CD4-positive, alpha-beta T cell treated with Interleukin-17A for 4 hours (primary cell): ENCODE measurements around the gene DAP.
"Not testable (repeated sequence)": the region's sequence is repeated elsewhere in the genome, so short reads cannot be mapped to it uniquely, and the experiment has no call there.

Experiments
- DNase-seq: peaks from one replicate; pipeline ENCODE4 v3.0.0-alpha.2; 2020; ENCODE audit warnings: mixed read lengths

The DAP gene, protein sequence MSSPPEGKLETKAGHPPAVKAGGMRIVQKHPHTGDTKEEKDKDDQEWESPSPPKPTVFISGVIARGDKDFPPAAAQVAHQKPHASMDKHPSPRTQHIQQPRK

DNA sequence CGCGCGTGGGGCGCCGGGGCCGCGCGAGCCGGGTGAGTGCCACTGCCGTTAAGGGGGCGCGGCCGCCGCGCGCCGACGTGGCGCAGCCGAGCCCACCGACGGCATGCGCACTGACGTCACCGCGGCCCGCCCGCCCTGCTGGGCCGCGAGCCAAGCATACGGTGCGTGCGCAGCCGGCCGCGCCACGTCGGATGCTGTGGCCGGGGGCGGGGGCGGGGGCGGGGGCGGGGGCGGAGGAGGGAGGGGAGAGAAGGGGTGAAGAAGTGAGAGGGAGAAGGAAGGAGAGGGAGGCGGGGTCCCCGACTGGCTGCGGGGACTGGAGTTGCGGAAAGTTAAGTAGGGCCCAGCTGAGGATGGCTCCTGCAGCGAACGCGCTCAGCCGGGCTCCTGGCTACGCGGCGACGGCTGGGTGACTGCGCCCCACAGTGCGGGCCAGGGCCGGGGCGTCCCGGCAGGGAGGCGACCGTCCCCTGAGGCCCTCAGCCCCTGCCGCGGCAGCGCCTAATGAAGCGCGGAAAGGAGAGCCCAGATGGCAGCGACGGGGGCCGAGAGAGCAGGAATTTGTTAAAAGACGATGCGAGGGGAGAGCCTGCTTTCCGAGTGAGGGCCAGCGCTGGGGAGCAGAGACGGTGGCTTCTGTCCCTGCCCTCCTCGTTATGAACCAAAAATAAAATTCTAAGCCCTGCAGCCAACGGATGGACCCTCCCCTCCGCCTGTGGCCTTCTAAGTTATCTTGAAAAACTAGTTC, at the start of gene DAP:
DAP (minus strand) TSS at position 50 of the 748 bp plus-strand sequence. CDS start 166 bp downstream, outside the sequence.
- DNase-seq, result peak; percentile 93

DNA sequence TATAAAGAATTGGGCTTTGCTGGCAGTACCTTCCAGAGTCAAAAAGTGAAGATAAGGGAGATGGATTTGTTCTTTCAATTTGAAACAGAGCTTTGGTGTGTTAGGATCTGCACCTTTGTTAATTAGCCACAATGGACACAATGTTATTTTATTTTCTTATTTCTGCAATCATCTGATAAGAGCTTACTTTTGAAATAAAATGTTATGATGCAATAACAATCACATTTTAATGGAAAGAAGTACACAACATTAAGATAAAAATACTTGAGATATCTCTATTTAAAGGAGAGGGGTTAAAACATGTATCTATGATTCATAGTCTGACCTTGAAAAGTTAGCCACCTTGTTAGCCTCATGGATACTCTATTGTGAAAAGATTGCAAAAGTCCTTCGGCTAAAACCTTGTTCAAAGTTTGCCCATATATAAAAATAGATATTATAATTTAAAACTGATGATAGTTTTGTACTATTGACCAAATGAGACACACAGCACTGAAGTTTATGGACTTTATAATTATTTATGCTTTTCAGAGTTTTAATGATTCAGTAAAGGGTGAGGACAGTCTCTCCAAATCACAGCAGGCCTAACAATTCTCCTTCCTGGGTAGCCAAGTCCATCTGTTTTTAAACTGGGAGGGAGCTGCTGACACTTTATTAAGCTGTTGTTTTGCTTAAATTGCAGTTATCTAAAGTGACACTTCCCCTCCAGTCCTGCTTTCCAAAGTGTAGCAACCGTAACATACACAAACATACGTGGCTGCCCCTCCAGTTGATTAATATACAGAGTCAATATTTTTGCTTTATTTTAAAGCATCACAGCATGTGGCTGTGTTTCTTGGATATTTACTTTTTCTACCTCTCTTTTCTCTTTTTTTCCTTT, 47.6 kb upstream of the DAP start:
- DNase-seq, result no peak

DNA sequence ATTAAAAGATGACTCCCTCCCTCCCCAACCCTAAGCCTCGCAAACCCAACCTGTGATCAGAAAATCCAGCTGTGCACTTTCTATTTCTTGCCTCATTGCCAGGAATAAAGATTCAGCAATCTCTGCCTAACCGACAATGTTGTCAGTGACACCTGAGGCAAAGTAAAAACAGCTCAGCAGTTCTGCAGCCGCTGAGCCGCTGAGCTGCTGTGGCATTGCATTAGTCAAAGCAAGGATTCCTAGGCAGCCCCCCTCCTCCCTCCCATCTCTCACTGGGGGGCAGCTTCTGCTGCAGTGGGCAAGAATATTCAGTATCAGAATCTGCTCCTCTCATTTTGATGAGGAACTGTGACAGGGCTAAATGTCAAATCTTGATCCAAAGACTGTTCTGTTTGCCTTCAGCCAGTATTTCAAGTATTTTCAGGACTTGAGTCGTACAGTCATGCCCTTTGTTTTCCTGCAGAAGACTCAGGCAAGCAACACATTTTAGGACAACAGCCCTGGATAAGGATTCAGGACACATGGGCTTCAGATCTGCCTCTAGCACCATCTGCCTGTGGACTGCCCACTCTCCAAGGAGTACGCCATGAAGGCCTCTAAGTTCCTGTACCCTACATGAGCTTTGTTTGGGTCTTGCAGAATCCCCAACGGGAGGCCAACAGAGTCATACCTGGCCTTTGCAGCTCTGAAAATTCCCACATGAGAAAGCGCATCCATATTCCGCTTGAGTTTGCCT, 41.1 kb upstream of the DAP start:
- DNase-seq, result no peak

DNA sequence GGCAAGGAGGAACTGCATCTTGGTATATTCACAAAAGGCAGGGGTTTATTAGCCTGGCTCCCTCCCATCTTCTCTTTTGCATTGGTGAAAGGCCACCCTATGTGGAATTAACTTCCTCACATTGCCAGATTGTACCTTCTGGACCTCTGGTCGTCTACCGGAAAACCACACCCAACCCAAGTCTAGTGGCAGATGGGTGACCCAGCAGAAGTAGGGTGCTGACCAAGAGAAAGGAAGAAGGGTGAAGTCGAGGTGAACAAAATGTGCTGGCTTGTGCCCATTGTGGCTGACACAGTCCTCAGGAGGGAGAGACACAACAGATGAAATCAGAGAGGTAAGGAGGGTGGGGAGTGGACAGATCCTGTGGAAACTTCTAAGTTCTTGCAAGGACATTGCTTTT, 39.8 kb upstream of the DAP start:
- no peak for DNase-seq

DNA sequence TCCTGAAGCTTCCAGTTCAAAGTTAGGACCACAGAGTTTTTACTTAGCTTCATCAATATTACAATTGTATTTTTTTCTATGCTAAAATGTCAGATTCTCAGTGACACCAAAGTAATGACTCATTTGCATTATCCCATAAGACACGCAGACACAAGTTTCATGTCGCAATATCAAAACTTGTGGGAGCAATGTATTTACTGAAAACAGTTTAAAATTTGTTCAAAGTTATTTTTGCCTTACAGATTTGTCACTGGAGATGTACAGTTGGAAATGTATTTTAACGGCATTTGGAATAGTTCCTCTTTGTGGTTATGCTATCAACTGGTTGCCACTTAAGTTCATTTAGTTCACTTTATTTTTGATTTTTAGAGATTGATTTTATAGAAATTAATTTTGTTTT, 36.2 kb upstream of the DAP start:
- no peak for DNase-seq

DNA sequence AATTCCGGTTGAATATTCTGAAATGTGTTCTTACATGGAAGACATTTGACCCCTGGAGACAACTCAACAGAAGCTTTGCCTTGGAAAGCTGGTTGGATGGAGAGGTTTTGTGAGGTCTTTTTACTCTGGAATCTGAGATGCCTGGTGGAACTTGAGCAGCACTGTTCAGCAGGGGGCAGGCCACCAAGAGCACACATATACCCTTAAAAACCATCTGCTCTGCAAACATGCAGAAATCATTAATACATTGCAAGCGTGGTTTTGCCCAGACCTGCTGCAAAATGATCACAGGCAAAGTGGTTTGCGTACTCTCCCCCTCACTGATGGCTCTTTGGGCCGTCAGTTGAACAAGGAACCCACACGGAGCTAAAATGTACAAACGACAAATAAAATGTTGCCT, 32.8 kb upstream of the DAP start:
- no peak for DNase-seq

DNA sequence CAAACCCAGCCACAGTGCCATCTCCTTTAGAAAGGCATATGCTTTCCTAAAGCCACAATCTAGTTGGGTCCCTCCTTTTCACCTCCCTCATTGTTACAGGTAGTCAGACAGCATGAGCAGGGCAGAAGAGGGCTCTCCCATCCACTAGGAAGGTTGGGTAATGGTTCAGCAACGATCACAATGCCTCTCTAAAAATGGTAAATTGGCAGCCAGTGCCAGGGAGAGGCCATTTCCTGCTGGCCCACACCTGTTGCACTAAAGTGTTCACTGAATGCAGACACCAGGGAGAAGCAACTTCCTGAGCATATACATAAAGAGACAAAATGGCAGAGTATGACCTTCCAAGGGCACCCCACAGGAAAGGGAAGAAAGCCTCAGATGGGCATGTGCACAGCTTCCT, 31.3 kb upstream of the DAP start:
- no peak for DNase-seq

DNA sequence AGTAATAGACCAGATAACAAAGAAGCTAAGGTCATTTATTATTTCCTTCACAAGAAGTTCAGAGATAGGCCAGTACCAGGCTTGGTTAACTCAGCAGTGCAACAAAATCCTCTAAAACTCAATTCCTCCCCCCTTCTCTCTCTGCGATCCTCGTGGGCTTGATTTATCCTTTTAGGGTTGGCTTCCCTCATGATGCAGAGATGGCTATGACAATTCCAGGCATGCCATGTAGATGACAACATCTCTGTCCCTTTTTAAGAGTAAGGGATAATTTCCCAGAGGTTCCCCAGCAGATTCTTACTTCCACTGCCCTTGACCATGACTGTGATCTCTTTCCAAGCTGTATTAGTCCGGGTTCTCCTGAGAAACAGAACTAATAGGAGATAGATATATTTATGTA, 28.7 kb upstream of the DAP start:
- no peak for DNase-seq

DNA sequence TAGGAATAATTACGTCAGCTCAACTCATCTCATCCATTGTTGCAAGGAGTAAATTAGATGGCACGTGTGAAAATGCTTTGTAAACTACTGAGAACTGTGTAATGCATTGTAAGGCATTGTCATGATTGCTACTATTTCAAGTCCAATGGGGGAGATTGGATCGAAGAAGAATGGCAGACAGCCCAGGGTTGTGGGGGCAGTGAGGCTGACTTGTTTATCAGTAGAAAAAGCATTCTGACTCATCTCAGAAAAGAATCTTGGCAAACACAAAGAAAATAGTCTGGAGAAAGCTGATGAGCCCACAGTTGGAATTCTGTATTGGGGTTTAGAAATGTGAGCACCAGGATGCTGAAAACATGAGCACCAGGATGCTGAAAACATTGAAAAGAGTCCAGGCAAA, 28.0 kb upstream of the DAP start:
- no peak for DNase-seq

DNA sequence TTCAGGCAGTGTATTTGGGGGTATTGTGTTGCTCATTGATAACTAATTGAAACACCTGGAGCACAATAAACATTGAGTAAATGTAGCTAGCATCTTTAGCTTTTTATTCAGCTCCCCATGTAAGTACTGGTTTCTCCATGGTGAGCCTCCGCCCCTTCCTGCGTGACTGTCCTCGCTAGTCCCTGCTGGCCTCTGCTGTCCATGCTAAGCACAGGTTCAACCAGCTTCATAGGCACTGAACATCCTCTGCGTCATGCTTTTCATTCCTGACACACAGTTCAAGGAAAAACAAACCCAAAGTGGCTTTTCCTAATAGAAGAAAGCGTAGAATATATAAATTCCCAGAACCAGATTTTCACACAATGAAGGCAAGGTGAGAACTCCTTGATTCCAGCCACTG, 27.3 kb upstream of the DAP start:
- DNase-seq, result no peak

DNA sequence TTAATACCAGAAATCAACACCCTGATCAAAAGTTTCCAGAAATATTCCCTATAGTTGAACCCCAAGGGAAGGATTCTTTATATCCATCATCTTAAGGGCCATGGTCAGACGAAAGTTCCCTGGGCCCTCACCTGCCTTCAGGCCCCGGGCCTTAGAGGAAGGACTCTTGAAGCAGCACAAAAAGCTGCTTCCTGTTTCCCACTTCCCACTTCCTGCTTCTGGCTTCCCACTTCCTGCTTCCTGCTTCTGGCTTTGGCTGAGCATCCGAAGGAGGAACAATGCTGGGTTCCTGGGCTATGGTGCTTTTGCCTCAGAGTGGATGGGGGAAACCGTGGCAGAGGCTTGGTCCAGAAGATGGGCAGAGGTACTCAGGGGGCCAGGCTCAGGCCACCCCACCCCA, 25.8 kb upstream of the DAP start:
- no peak for DNase-seq

DNA sequence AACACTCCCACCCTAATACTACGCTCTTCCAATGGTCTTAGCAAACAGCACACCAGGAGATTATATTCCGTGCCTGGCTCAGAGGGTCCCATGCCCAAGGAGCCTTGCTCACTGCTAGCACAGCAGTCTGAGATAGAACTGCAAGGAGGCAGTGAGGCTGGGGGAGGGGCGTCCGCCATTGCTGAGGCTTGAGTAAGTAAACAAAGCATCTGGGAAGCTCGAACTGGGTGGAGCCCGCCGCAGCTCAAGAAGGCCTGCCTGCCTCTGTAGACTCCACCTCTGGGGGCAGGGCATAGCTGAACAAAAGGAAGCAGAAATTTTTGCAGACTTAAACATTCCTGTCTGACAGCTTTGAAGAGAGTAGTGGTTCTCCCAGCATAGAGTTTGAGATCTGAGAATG, 19.2 kb upstream of the DAP start:
- DNase-seq, result not testable (repeated sequence)

DNA sequence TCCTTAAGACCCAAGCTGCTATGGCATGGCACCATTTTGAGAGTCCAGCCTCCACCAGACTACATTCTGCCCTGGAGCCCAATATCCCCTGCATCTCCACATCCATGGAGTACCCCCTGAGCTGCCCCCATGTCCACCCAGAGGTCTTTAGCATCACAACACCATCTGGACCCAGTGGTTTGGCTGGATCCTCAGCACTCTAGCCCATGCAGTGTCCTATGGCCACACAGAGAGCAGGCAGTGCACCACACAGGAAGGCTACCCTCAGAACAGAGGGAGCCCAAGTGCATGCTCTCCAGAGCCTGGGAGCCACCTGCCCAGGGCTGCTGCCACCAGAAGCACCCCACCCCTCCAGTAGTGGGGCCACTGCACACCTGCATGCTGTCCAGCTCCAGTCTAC, 18.6 kb upstream of the DAP start:
- DNase-seq, result no peak

DNA sequence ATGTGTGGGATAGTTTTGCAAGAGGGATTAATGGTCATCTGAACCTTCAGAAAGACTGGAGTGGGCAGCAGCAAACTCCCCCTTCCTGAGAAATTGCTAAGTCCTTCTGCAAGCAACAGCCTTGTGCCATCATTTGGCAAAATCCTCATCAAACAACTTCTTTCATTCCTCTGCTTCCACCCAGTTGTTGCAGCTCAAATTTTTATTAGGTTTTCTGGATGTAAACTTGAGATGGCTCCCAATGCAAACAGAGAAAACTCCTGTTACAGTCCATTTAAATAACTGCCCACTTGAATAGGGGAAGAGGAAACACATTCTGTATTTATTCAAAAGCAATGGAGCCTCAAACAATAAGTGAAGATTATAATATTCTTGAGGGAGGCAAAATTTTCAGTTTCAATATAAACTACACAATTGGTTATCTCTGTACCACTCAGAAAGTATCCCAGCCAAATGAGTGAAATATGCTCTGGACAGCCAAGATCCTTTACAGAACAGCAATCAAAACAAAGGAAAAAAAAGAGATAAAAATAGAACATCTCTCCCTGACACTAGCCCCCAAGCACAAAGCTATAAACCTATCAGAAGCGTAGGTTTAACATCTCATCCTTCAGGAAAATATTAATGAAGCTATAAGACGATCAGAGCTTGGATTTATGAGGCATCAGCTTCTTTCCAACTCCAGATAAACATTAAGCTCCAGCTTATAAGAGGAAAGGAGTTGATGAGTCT, 17.3 kb upstream of the DAP start:
- DNase-seq, result no peak

DNA sequence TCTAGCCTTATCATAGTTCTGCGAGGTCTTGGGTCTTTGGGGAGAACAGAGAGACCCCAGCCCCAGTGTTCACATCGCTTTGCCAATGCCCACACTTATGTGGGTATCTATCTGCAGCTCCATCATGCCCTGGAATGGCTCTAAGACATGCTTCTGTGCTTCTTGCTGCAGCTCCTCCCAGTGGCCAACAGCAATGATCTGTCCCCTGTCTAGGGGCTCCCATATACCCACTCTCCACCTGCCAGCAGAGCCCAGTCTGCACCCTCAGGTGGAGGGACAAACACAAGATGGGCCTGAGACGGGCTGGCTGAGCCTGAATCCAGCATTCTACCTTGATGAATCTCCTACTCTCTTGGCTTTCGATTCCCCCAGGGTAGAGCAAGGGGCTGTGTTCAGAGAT, 14.6 kb upstream of the DAP start:
- DNase-seq, result no peak

DNA sequence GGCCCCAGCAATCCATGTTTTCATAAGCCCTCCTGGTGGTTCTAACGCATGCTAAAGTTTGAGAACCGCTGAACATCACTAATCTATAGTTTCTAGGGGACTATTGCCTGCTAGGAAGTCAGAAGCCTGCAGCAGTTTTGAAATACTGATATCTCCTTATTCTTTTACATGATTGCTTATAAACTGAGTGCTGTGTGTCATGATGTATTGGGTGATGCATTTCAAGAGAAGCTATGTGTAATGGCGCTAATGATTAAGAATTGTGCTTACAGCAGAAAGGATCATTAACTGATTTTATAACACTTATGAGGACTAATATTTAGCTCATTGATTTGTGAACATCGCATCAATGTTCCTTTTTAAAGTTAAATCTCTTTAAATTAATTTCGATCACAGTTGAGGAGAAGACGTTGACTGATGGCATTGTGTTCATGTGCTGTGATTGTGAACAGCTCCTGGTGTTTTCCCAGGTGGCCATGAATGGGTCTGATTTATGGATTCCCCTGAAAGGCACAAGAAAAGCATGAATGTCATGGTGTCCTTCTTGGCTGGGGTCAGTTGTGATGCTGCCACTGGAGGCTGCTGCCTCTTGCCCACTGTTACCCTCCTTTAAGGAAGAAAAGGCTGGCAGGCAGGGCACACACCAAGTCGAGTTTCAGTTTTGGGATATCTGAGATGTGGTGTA, 12.0 kb upstream of the DAP start:
- no peak for DNase-seq

DNA sequence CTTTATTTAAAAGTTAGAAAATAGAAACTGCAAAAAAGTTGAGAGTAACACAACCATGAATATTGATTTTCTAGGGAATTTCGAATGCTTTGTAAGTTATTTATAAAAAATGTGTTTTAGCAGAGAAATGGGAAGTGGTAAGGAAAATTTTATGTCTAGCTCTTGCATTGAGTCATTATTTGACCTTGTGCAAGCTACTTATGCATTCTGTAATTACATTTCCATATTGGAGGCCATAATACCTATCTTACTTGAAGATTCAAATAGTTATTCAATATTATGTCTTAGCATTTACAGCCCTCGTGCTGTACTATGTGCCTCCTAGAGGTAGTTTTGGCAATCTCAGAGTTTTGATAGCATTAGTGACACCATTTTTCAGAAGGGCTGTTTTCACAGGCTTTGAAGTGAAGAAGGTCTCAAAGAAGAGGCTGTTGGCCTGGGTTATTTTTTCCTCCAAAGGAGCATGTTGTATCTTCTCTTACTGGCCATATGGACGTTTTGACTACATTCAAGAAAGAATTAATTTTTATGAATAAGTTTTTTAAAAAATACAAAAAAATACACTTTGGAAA, 7.4 kb upstream of the DAP start:
- no peak for DNase-seq

DNA sequence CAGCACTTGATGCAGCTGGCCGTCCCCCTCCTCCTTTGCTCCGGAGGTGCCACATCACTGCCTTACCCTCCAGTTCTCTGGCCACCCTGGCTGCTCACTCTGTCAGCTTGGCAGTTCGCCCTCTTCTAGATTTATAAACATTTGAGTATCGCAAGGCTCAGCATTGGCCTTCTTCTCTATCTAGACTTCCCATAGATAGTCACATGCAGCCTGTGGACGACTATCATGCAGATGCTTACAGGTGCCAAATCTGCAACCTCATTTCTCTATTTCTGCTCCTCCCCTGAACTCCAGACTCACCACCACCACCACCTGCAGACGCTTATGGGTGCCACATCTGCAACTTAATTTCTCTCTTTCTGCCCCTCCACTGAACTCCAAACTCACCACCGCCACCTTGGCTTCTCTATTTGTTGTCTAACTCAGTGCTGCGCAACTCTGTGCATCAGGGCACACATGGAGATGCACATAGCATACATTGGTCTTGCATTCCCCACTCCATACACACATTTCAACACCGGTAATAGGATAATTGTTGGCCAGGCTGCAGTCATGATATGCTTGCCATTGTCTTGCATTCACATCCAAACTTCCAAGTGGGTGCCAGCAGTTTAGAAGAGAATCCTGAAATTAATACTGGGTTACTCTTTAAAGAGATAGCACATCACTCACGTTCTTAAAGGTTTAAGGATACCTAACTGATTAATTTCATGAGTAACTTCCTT, 1.9 kb upstream of the DAP start:
- no peak for DNase-seq

DNA sequence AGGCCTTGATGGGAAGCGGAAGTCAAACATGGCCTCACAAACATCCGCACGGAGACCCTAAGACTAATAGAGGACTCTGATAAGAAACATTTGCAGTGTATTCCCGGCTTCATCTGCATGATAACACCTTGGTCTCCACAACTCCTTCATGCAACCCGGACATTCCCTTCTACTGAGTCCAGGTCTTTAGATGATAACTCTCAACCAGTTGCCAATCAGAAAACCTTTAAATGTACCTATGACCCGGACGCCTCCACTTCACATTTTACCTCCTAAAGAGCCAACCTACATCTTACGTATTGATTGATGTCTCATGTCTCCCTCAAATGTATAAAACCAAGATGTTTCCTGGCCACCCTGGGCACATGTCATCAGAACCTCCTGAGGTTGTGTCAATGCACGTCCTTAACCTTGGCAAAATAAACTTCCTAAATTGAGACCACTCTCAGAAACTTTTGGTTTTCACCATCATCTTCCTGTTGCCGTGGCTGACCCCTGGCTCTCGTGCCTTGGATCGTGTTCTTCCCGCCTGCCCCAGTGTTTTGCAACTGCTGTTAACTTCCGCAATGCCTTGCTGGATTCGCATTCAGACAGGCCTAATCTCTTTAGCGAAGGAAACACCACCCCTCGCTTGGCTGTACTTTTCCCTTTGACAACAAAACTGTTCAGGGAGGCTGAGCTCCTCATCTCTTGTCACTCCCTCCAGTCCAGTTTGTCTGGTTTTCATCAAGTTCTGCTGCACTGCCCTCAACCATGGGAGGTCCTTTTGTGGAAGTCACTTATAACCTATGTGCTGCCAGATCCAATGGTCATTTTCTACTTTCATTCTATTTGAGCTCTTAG, 1.1 kb upstream of the DAP start:
- DNase-seq, result no peak

DNA sequence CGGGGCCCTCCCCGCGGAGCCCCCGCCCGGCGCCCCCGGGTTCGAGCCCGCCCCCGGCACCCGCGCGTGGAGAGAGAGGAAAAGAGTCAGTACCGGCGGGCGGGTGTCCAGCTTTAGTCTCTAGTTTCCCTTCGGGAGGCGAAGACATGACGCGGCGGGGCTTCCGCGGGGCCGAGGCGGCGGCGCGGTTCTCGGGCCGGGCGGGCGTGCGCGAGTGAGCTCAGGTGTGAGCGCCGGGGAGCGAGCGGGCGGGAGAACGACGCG, 181 bp downstream of the DAP start:
- DNase-seq, result no peak
